SW 1271 (cell line): ENCODE data around the gene CEP72.
"Not testable (repeated sequence)": the region's sequence is repeated elsewhere in the genome, so short reads cannot be mapped to it uniquely, and the experiment has no call there.

Source experiments
- DNase-seq, 2 experiments: peaks; one replicate each; lab custom pipeline; 2025; lab: John Stamatoyannopoulos, UW

CEP72 gene

DNA sequence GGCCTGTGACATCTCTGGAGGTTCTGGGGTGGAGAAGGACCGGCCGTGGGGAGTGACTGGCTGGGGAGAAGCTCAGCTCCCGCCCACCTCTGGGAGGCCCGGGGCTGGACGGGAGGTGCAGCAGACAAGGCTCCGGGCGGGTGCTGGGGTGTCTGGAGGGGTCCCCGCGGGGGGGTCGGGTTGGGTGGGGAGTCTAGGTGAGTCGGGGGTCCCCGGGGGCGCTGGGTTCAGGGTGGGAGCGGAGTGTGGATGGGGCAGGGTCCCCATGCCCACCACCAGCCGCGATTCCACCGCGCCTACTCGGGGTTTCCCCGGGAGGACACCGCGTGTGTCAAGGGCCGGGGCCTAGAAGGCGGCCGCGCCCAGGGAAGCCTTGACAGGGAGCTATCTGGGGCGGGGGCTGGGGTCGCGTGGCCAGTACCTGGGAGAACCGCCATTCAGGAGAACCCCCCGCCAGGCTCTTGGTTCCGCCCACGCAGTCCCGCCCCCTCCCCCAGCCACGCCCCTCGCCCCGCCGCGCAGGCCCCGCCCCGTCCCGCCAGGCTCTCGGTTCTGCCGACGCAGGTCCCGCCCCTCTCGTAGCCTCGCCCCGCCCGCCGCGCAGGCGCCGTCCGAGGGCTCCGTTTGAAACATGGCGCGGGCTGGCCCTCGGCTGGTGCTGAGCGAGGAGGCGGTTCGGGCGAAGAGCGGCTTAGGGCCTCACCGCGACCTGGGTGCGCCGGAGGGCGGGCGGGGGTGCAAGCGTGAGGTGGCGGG, at the start of gene CEP72:
CEP72 (plus strand) TSS at position 610 of the 756 bp plus-strand sequence; CDS start at position 632, 22 bp downstream.
- peak; percentile 47 to 82 for DNase-seq

GRCh38 chr5:565782-566440, 46.2 kb upstream of the CEP72 start:
- DNase-seq, result no peak

GRCh38 chr5:566636-567309, 45.4 kb upstream of the CEP72 start:
- DNase-seq, result no peak

- no peak for DNase-seq
Measured at GRCh38 chr5:567664-568060, 44.5 kb upstream of the CEP72 start.

GRCh38 chr5:568061-568781, 43.9 kb upstream of the CEP72 start:
- no peak for DNase-seq

DNA sequence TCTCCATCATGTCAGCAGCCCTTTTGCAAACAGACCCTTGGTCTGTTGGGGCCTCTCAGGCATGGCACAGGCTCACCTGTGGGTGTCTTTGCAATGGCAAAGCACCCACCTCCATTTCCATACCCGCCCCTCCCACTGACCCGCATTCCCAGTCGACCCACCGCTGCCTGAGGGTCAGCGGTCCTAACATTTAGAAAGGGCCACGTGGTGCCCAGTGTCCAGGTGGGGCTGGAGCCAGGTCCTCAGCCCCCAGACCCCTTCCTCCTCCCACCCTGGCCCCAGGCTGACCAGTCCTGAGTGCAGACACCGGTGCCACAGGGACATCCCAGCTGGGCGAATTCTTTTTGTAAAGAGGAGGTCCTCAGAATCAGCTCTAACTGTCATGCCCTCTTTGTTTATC, 43.3 kb upstream of the CEP72 start:
- DNase-seq, result no peak

GRCh38 chr5:569358-569867, 42.7 kb upstream of the CEP72 start:
- DNase-seq, result no peak

DNA sequence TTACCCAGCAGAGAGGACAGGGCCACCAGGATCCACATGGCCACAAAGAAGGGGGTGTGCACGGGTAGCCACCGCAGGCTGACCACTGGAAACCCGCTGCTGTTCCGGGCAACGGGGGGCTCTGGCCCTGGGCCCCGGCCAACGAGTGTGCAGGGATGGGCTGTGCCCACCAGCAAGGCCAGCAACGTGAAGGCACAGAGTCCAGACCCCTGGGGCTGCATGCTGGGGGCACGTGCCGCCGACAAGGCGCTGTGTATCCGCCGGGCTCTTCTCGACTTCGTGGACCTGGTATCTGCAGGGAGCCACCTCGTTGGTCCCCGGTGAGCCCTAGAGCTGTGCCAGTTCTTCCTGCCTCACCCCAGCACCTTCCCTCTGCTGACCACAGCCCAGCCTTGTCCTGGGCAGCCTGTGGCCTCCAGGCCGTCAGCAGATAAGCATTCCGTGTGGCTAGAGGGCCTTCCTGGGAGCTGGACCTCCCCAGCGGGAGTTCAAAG, 42.2 kb upstream of the CEP72 start:
- no peak for DNase-seq

GRCh38 chr5:570446-570845, 41.7 kb upstream of the CEP72 start:
- no peak for DNase-seq

GRCh38 chr5:570886-571285, 41.3 kb upstream of the CEP72 start:
- no peak for DNase-seq

- DNase-seq, result no peak
Measured at GRCh38 chr5:571791-572190, 40.3 kb upstream of the CEP72 start.

DNA sequence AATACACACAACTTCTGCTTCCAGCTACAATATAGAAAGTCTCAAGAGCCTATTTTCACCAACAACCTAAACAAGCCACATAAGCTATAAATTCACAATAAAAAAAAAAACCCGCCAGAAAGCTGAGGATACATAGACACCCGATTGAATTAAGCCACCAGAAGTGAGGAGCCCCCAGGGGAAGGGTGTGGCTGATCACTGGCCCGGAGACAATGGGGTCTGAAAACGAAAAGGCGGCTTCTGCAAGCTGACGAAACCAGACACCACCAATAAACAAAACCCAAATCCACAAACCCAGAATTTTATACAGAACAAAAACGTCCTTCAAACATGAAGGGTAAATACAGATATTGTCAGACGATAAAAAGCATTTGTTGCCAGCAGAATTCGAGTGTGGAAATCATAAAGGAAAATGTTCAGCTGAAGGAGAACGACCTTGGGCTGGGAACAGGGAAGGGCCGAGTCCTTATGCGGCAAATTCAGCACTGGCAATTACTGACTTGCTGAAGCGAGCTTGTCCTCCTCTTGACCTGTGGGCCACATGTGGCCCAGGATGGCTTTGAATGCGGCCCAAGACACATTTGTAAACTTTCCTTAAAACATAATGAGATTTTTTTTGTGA, 39.6 kb upstream of the CEP72 start:
- no peak for DNase-seq

DNA sequence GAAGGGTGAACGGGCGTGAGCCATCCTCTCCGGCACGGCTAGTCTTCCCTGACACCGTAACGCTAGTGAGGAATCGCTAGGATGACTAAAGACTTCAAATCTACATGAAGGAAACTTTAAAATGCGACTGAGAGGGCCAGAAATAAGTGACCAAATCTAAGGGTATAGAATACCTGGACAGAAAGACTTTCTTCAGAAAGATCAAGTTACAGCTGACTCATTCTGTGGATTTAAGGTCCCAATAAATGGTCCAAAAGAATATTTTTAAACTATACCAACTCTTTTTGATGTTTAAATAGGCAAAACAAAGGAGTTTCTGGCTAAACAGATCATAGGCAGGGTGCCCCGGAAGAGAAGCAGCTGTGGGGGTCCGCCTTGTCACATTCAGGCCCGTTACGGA, 38.9 kb upstream of the CEP72 start:
- no peak for DNase-seq

GRCh38 chr5:573976-574375, 38.2 kb upstream of the CEP72 start:
- DNase-seq, result no peak

DNA sequence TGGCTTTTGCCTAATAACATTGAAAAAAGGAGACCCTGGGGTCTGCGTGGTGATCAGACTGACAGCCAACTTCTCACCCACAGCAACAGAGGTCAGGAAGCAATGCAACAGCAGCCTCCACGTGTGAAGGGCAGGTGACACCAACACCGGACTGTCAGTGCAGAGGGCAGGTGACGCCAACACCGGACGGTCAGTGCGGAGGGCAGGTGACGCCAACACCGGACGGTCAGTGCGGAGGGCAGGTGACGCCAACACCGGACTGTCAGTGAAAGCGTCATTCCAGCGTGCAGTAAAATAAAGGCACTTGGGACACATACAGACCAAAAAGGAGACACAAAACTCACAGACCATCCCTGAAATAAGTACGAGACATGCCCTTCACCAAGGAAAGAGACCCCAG, 37.2 kb upstream of the CEP72 start:
- DNase-seq, result no peak

- DNase-seq, result no peak
Measured at GRCh38 chr5:575636-576035, 36.5 kb upstream of the CEP72 start.

DNA sequence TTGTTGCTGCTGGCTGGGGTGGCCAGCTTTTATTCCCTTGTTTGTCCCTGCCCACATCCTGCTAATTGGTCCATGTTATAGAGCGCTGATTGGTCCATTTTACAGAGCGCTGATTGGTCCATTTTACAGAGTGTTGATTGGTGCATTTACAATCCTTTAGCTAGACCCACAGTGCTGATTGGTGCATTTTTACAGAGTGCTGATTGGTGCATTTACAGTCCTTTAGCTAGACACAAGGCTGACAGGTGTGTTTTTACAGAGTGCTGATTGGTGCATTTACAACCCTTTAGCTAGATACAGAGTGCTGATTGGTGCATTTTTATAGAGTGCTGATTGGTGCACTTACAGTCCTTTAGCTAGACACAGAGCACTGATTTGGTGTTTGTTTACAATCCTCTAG, 34.9 kb upstream of the CEP72 start:
- DNase-seq, result not testable (repeated sequence)

DNA sequence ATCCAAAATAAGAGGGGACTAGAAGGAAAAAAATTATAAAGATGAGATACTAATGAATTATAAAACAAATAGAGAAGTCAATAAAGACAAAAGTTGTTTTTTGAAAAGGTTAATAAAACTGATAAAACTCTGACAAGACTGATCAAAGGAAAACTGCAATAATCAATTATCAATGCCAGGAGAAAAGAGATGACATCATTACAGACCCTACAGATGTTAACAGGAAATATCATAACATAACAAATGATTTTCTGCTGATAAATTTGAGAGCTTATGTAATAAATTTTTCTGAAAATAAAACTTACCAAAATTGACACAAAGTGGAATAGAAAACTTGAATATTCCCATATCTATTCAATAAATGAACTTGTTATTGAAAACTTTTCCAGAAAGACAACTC, 34.3 kb upstream of the CEP72 start:
- no peak for DNase-seq

DNA sequence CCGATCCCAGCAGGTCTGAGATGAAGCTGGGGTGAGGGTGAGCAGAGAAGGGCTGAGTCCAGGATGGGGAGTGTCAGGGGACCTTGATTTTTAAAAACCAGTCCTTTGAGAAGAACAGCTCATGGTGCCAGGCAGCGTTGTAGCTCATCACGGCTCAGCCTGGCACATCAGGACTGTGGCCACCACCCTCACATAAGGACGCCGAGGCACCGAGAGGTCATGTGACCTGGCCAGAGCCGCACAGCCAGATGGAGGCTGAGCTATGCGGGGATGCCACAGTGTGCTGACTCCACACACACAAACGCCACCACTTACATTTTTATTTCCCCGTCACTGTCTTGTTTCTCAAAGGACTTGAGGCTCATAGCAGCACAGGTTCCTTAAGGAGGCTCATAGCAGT, 32.9 kb upstream of the CEP72 start:
- DNase-seq, result no peak

GRCh38 chr5:579746-580366, 32.3 kb upstream of the CEP72 start:
- DNase-seq, result no peak

- no peak for DNase-seq
Measured at GRCh38 chr5:580436-580835, 31.7 kb upstream of the CEP72 start.
